Keratinocyte (primary cell): ENCODE data around the gene DPH7. TPM values are rescaled to one million over a fixed set of nuclear protein-coding genes. Genes with fewer than 3 reads are reported as not detected.

Source experiments
- DNase-seq: peaks from one replicate; pipeline ENCODE4 v3.0.0-alpha.2; 2011; ENCODE audit warnings: low read depth, missing footprints, low spot score
- FAIRE-seq: peaks from 2 replicates; lab custom pipeline; 2011; peaks lifted over from hg19 to GRCh38; lab: Jason Lieb, UNC
- H2AFZ ChIP-seq: 2 replicates; pipeline ENCODE4 v1.6.0; 2012; ENCODE audit warnings: low read length, control low read depth, inconsistent platforms; ENCODE audit not compliant: control insufficient read depth
- H3K27ac ChIP-seq: 2 replicates; pipeline ENCODE4 v1.5.1; 2011; ENCODE audit warnings: low read length; ENCODE audit not compliant: control insufficient read depth, insufficient read depth
- H3K27me3 ChIP-seq: 3 replicates; pipeline ENCODE4 v1.6.0; 2011; ENCODE audit warnings: low read length; ENCODE audit not compliant: control insufficient read depth, insufficient read depth; ENCODE audit errors: extremely low read depth
- H3K36me3 ChIP-seq, 2 experiments: 2 replicates in 1 of 2; 3 replicates in 1 of 2; pipeline ENCODE4 v1.5.1; 2011; ENCODE audit warnings: low read length in 2 of 2, mild to moderate bottlenecking in 1 of 2; ENCODE audit not compliant: control insufficient read depth in 2 of 2, insufficient read depth in 2 of 2; ENCODE audit errors: extremely low read depth in 1 of 2
- H3K4me1 ChIP-seq: 3 replicates; pipeline ENCODE4 v1.5.1; 2011; ENCODE audit warnings: low read length; ENCODE audit not compliant: control insufficient read depth, insufficient read depth; ENCODE audit errors: extremely low read depth
- H3K4me2 ChIP-seq: 3 replicates; pipeline ENCODE4 v1.6.0; 2011; ENCODE audit warnings: low read depth, low read length; ENCODE audit not compliant: control insufficient read depth, insufficient read depth; ENCODE audit errors: extremely low read depth
- H3K4me3 ChIP-seq, 3 experiments: fragments of 200-600 bp in 1 of 3; sonication (generic) in 1 of 3; 2 replicates in 2 of 3; 3 replicates in 1 of 3; pipeline ENCODE4 v1.5.1; 2011 to 2016; ENCODE audit warnings: low read length in 3 of 3, mild to moderate bottlenecking in 3 of 3, control low read depth in 2 of 3, inconsistent platforms in 1 of 3, low read depth in 1 of 3, mixed read lengths in 1 of 3, mixed run types in 1 of 3, moderate library complexity in 1 of 3; ENCODE audit not compliant: control insufficient read depth in 2 of 3, insufficient read depth in 2 of 3; ENCODE audit errors: extremely low read depth in 1 of 3
- H3K79me2 ChIP-seq: 2 replicates; pipeline ENCODE4 v1.6.0; 2012; ENCODE audit warnings: low read length; ENCODE audit not compliant: control insufficient read depth, insufficient read depth
- H3K9ac ChIP-seq: 3 replicates; pipeline ENCODE4 v1.6.0; 2011; ENCODE audit warnings: low read length; ENCODE audit not compliant: control insufficient read depth, insufficient read depth; ENCODE audit errors: extremely low read depth
- H3K9me1 ChIP-seq: 3 replicates; pipeline ENCODE4 v1.6.0; 2011; ENCODE audit warnings: low read length; ENCODE audit not compliant: control insufficient read depth, insufficient read depth; ENCODE audit errors: extremely low read depth
- H3K9me3 ChIP-seq: 2 replicates; pipeline ENCODE4 v1.5.1; 2012; ENCODE audit warnings: low read depth, low read length; ENCODE audit not compliant: control insufficient read depth
- H4K20me1 ChIP-seq: 3 replicates; pipeline ENCODE4 v1.6.0; 2011; ENCODE audit warnings: low read length; ENCODE audit not compliant: control insufficient read depth, insufficient read depth; ENCODE audit errors: extremely low read depth
- CTCF ChIP-seq, 3 experiments: IDR thresholded peaks in 1 of 3; conservative IDR thresholded peaks in 1 of 3; optimal IDR thresholded peaks in 1 of 3; 2 replicates in 2 of 3; 3 replicates in 1 of 3; pipeline versions ENCODE3 to v1.5.1; 2011; ENCODE audit warnings: low read length in 3 of 3, mild to moderate bottlenecking in 3 of 3, moderate library complexity in 2 of 3, control low read depth in 1 of 3, inconsistent platforms in 1 of 3; ENCODE audit not compliant: insufficient read depth in 2 of 3; ENCODE audit errors: extremely low read depth in 1 of 3
- EZH2 ChIP-seq: IDR thresholded peaks from one replicate; pipeline ENCODE4 v1.6.1; 2012; ENCODE audit warnings: inconsistent platforms, mild to moderate bottlenecking, low read length, moderate library complexity
- dilution Hi-C: fragments of 300-500 bp; cut with MboI; formaldehyde crosslinking; loops from one replicate; pipeline ENCODE4 v1.7.0; 2020; ENCODE audit warnings: low sequenced_read_pairs; ENCODE audit not compliant: extremely low pct_ligation_motif_present
- polyA plus RNA-seq, 5 experiments: library from polyadenylated mRNA; depleted of rRNA in 3 of 5; stranded (reverse) in 3 of 5; stranded (forward) in 1 of 5; unstranded in 1 of 5; fragments of >200 nt; gene quantifications; 1 replicate in 1 of 5; 2 replicates in 3 of 5; 3 replicates in 1 of 5; pipeline versions ENCODE4 v1.2.1 to v1.2.3, GENCODE V29; 2011 to 2012; ENCODE audit warnings: missing spikeins in 2 of 5, low read depth in 1 of 5, low replicate concordance in 1 of 5

The DPH7 gene
- polyA plus RNA-seq, 1 donor (not counting 4 experiments of a cell fraction or from before 2014, with no cell fraction given) = 25.3 TPM

DNA sequence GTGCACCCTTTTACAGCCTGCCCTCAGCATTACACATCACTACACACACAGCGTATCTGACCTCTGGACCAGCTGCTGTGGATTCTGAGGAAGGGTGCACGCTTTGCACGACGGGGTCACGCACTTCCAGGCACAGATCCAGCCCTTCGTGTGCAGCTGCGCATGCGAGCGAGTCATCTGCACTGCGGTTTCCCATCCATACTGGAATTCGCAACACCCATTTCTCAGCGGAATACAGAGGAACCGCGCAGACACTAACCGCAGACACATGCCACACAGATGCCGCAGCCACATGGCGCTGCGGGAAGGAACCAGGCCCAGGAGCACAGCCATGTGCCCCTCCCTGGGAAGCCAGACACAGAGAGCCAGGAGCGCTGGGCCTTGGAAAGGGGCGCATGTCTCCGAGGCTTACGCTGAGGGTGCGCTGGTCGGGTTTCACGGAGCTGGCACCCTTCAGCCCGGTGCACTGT lies 72.0 kb downstream of the DPH7 start:
- no peaks in the 10 kb centered on the region for H3K36me3 ChIP-seq
- H3K27ac ChIP-seq = no peak overlapping the region
- no peaks in the 10 kb centered on the region for H3K79me2 ChIP-seq
- no peaks in the 10 kb centered on the region for H3K9me1 ChIP-seq
- no peak overlapping the region for H2AFZ ChIP-seq
- no peak overlapping the region for H3K4me3 ChIP-seq
- no peaks in the 10 kb centered on the region for H3K27me3 ChIP-seq
- no peaks in the 10 kb centered on the region for H4K20me1 ChIP-seq
- H3K9me3 ChIP-seq = no peaks in the 10 kb centered on the region
- DNase-seq = no peak
- dilution Hi-C loops = no loop called here
- no peaks in the 10 kb centered on the region for H3K4me1 ChIP-seq
- H3K4me2 ChIP-seq = no peak overlapping the region
- no peak for TF ChIP-seq EZH2
- no peak for TF ChIP-seq CTCF (optimal IDR thresholded peaks at IDR 0.05 in 1 of 3, IDR thresholded peaks at IDR 0.05 in 1 of 3, conservative IDR thresholded peaks at IDR 0.05 in 1 of 3; ENCODE audit: extremely low read depth in 1 of 3, insufficient read depth in 2 of 3, low read length in 3 of 3)
- no peak for FAIRE-seq
- no peak overlapping the region for H3K9ac ChIP-seq

GRCh38 chr9:137506274-137506673 lies 72.5 kb downstream of the DPH7 start:
- dilution Hi-C loops = no loop called here
- H2AFZ ChIP-seq = no peak overlapping the region
- no peak overlapping the region for H3K4me2 ChIP-seq
- H3K79me2 ChIP-seq = no peaks in the 10 kb centered on the region
- H3K9me1 ChIP-seq = no peaks in the 10 kb centered on the region
- H3K9ac ChIP-seq = no peak overlapping the region
- H3K27me3 ChIP-seq = no peaks in the 10 kb centered on the region
- H3K9me3 ChIP-seq = no peaks in the 10 kb centered on the region
- no peaks in the 10 kb centered on the region for H3K4me1 ChIP-seq
- TF ChIP-seq EZH2 (no peak), CTCF (optimal IDR thresholded peaks at IDR 0.05 in 1 of 3, IDR thresholded peaks at IDR 0.05 in 1 of 3, conservative IDR thresholded peaks at IDR 0.05 in 1 of 3; ENCODE audit: extremely low read depth in 1 of 3, insufficient read depth in 2 of 3, low read length in 3 of 3) (no peak)
- DNase-seq (no peak), FAIRE-seq (no peak)
- no peak overlapping the region for H3K4me3 ChIP-seq
- H3K27ac ChIP-seq = no peak overlapping the region
- H3K36me3 ChIP-seq = no peaks in the 10 kb centered on the region
- no peaks in the 10 kb centered on the region for H4K20me1 ChIP-seq
